ENCODE measurements around the gene VDAC2. TPM values are rescaled to one million over a fixed set of nuclear protein-coding genes. Genes with fewer than 3 reads are reported as not detected.
"Not testable (repeated sequence)": the region's sequence is repeated elsewhere in the genome, so short reads cannot be mapped to it uniquely, and the experiment has no call there.

The VDAC2 gene
- 66.0 and 83.2 TPM in 2 replicates for total RNA-seq (2014; rRNA removed; shearing (Covaris generic))

DNA sequence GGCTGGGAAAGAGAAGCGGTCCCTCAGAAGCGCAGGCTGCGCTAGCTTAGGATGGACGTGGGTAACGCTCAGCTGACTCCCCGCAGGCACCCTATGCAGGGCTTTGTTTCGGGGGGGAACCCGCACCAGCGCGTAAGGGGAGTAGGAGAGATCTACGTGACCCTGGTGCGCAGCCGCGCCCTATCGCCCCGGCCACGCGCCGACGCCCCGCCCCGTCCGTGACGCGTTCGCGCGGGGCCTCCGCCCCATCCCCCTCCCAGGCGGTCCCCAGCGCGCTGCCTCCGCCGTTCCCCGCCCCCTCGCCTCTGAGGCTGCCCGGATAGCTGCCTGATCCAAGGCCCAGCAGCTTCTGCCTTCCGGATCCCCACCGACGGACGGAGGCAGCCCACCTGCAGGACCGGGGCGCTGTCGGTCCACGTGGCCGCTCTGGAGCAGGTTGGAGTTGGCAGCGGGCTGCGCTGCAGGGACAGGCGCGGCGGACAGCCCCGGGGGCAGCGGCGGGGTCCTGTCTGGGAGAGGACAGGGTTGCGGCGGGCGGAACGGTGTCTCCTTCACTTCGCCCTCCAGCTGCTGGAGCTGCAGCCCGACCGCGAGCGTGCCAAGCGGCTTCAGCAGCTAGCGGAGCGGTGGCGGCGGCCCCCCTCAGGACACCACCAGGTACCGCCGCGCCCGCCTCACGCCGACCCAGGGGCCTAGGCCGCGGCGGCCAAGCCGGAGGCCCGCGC lies at the start of gene VDAC2:
Gene VDAC2 (plus strand): TSS at position 515 of the 725 bp plus-strand sequence. CDS start 363 bp downstream, outside the sequence.
- DNase-seq (ENCODE audit: low spot score) = peak; percentile 84

- no peak for DNase-seq (ENCODE audit: low spot score)
These were observed 44.6 kb upstream of the VDAC2 start for GRCh38 chr10:75165684-75166622.

GRCh38 chr10:75166623-75166972 lies 44.0 kb upstream of the VDAC2 start:
- no peak for DNase-seq (ENCODE audit: low spot score)

- DNase-seq (ENCODE audit: low spot score) = no peak
These were observed 42.3 kb upstream of the VDAC2 start for GRCh38 chr10:75168275-75168674.

DNA sequence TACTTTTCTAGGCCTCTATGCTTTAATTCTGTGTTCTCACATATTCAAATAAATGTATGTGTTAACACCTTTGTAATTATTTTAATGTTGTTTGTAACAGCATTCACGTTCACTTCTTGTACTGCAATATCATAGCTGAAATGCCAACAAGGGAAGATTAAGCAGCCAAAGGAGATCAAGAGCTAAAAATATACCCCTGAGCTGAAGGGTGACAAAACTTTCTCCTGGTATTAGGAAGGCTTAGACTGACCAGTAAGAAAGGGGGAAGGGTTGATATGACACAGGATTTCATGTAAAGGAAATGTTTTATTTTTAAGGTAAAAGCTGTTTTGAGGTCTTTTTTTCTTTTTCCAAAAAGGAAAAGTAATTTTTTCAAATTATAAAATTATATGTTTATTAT lies 40.4 kb upstream of the VDAC2 start:
- no peak for DNase-seq (ENCODE audit: low spot score)

- DNase-seq (ENCODE audit: low spot score) = no peak
These were observed 35.5 kb upstream of the VDAC2 start for GRCh38 chr10:75175046-75175445.

DNA sequence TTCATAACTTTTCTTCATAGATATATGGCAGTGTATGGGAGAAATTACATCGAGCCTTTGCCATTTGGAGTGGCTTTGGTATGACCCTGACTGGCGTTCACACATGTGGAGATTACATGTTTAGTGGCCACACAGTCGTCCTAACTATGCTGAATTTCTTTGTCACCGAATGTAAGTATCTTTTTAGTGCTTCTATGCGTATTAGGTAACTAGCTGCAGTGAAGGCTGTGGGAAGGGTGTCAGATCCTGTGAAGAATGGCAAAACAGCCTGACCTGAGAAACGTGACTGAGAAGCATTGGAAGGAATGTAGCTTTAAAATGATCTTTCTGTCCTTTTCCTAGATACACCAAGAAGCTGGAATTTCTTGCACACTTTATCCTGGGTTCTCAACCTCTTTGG lies 34.5 kb upstream of the VDAC2 start:
- no peak for DNase-seq (ENCODE audit: low spot score)

DNA sequence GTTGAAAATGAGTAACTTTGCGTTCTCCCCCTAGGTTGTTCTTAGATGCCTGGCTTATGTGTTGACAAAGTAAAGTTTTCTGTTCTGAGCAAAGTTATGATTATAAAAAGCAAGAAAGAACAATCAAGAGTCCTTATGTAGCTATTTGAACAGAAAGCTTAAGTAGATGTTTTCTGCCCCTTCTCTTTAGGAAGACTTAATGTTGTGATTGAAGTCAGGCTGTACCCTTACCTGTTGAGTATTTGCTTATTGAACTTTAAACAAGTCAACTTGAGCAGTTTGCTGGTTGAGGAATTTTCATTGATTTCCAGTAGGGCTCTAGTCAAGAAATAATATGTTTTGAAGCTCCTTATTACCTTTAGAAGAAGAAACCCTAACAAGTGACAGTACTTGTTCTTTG lies 33.9 kb upstream of the VDAC2 start:
- DNase-seq (ENCODE audit: low spot score) = no peak

- no peak for DNase-seq (ENCODE audit: low spot score)
These were observed 30.9 kb upstream of the VDAC2 start for GRCh38 chr10:75179657-75180177.

GRCh38 chr10:75180592-75180991 lies 30.0 kb upstream of the VDAC2 start:
- DNase-seq (ENCODE audit: low spot score) = no peak

DNA sequence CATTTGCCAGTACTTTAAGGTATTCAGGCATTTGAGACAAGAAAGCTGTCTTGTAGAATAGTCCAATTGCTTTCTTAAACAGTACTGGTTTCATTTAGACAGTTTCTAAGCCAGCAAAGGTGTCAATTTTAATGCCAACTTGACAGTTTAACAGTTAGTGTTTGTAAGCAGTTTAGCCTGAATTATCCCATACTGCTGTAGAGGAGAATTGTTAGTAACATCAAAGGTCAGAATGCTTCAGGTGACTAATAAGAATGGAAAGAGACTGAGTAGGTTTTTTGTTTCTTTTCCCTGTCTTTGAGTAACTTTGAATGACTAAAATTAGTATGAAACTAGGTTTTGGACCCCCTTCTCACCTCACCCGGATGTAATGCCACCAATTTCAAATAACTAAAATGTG lies 29.5 kb upstream of the VDAC2 start:
- DNase-seq (ENCODE audit: low spot score) = no peak

DNA sequence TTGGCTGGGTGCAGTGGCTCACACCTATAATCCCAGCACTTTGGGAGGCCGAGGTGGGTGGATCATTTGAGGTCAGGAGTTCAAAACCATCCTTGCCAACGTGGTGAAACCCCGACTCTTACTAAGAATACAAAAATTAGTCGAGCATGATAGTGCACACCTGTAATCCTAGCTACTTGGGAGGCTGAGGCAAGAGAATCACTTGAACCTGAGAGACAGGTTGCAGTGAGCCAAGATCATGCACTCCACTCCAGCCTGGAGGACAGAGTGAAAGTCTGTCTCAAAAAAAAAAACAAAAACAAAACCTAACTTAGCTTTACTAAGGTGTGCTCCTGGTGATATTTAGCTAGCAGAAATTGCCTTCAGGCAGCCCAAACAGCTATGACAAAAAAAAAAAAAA lies 24.3 kb upstream of the VDAC2 start:
- DNase-seq (ENCODE audit: low spot score) = no peak

DNA sequence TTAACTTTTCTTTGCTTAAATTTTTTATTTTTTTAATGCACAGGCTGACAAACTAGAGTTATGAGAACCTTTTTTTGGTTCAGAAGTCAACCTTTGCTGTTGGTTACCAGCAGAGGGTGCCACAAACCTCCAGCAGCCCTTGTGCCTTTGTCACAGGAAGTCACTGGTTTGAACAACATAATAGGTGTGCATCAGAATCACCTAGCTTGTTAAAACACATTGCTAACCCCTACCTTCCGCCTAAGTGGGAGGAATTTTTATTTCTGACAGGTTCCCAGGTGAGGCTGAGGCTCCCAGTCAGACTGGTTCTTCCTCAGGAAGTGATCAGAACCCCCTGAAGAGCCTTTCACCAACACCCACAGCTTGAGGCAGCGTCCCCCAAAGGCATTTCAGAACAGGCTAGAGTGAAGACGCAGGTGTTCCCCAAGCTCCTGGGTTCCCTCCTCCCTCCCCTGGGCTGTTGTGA lies 22.6 kb upstream of the VDAC2 start:
- DNase-seq (ENCODE audit: low spot score) = peak; percentile 76

GRCh38 chr10:75188522-75188921 lies 22.1 kb upstream of the VDAC2 start:
- DNase-seq (ENCODE audit: low spot score) = not testable (repeated sequence)

DNA sequence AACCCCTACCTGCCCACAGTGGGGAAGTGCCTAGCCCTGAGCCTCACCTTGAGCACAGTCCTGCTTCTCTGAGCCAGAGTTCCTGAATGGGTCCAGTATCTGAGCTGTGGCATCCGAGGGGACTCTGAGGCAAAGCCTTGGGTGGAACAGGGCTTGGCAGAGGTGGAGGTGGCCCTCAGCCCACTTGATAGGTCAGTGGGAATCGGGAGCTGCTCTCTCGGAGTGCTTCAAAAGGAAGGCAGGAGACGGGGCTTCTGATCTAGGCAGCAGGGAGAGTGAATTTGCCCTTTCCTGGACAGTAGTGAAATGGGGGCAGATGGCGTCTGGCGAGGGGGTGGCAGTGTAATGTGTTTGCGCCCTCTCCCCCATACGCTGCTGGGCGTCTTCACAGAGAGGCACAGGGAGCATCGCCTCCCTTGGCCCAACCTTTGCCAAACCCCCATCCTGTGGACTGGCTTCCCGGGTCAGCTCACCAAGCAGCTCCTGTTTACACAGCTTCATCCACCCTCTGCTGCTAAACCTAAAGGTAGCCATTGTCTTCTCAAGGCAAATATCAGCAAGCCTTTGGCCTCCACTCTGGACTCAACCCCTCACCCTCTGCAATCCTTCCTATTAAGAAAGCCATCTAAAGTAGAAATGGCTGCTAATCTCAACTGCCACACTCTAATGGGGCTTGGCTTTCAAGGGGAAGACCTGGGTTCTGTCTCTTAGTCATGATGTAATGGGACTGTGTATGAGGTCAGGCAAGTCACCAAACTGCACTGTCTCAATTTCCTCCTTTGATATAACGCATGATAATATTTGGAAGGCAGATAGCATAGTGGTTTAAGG lies 21.1 kb upstream of the VDAC2 start:
- DNase-seq (ENCODE audit: low spot score) = no peak

DNA sequence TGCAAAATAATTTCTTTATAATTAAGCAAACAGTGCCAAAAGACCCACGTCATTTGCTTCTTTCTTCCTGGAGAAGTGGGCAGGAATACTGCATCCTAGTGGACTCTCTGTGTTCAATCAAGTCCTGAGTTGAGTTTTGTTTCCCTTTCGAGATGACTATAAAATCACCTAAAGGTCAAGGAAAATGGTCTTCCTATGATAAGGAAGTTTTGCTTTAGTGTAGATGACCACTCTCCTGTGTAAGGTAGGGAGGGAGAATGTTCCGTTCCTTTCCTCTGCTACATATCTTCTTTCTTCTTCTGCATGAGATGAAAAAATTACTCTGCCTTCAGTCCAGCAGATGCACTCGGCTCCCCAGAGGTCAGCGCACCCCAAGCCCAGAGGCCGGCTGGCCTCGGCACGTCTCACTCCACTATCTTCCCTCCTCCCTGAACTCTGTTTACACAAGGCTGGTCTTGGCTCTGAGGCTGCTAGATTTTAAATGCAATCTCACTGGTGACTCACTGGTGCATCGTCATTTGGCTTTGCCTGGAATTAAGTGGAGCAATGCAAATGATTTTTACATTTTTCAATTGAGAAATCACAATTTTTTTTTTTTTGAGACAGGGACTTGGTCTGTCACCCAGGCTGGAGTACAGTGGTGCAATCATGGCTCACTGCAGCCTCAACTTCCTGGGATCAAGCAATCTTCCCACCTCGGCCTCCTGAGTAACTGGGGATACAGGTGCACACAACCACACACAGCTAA lies 18.6 kb upstream of the VDAC2 start:
- DNase-seq (ENCODE audit: low spot score) = peak; percentile 72

- not testable (repeated sequence) for DNase-seq (ENCODE audit: low spot score)
These were observed 16.0 kb upstream of the VDAC2 start for GRCh38 chr10:75194625-75195024.

DNA sequence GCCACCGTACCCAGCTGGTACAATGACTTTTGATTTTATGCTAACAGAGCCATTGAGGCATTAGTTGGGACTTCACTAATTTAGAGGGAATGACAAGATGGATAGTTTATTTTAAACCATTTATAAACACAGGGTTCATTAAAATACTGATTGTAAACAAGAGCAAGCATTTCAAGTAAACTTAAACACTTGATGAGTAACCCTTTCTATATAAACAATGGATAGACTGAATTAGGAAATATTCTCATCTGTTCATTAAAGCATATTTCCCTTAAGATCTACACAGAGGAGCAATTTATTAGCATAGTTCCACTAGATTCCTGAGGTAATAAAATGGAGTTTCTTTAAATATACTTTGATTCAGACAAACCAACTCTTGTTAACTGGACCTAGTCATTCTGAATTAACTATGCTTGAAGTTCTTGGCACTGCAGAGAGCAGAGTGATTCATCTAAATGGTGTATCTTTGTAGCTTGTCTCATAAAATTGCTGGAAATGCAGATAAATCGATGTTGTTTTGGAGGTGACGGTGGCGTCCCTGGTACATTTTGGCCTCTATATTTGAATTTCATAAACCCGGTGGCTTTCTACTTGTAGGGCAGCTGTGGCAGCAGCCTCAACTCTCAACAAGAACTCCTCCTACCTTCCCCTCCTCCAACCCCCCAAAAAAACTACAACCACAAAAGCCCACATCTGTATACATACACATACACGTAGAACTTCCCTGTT lies 15.4 kb upstream of the VDAC2 start:
- no peak for DNase-seq (ENCODE audit: low spot score)

- no peak for DNase-seq (ENCODE audit: low spot score)
These were observed 13.5 kb upstream of the VDAC2 start for GRCh38 chr10:75197066-75197465.

DNA sequence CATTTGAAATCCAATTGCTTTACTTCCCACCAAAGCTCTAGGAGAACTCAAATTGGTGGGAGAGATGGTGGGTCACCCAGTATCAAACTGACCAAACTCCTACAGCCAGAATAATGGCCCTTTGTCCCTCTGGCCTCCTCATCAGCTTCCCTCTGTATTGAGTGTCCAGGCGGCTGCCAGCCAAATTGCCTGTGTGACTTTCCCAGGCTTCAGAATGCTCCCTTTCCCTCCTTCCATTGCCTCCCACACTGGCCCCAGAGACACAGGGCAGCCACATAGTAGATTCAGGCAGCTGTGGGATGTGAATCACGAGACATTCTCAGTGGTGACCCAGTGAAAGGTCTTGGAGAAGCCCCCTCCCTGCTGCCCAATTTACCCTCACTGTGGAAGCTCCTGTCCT lies 12.7 kb upstream of the VDAC2 start:
- no peak for DNase-seq (ENCODE audit: low spot score)
